AG08395 (cell line): ENCODE measurements around the gene RPS6KA1.
"Not testable (repeated sequence)": the region's sequence is repeated elsewhere in the genome, so short reads cannot be mapped to it uniquely, and the experiment has no call there.

ENCODE experiments used
- DNase-seq: peaks from one replicate; pipeline ENCODE4 v3.0.0; 2012; ENCODE audit warnings: mixed read lengths, low spot score

The RPS6KA1 gene

GRCh38 chr1:26529655-26530409 lies at the start of gene RPS6KA1:
Gene RPS6KA1, plus strand, starts transcription at chr1:26529761. Its CDS starts 160 bp downstream, at chr1:26529921.
- peak; percentile 71 for DNase-seq

- peak; percentile 13 for DNase-seq
These were observed 46.6 kb upstream of the RPS6KA1 start for GRCh38 chr1:26482921-26483320.

GRCh38 chr1:26483980-26484379 lies 45.6 kb upstream of the RPS6KA1 start:
- peak; percentile 14 for DNase-seq

- no peak for DNase-seq
These were observed 39.4 kb upstream of the RPS6KA1 start for GRCh38 chr1:26490155-26490554.

- DNase-seq: no peak
These were observed 36.3 kb upstream of the RPS6KA1 start for GRCh38 chr1:26493267-26493666.

- no peak for DNase-seq
These were observed 35.6 kb upstream of the RPS6KA1 start for GRCh38 chr1:26493938-26494337.

- DNase-seq: no peak
These were observed 32.7 kb upstream of the RPS6KA1 start for GRCh38 chr1:26496861-26497260.

GRCh38 chr1:26498894-26499293 lies 30.7 kb upstream of the RPS6KA1 start:
- no peak for DNase-seq

GRCh38 chr1:26500488-26501175 lies 28.9 kb upstream of the RPS6KA1 start:
- DNase-seq: peak; percentile 91

GRCh38 chr1:26510711-26511110 lies 18.9 kb upstream of the RPS6KA1 start:
- DNase-seq: not testable (repeated sequence)

GRCh38 chr1:26515836-26516235 lies 13.7 kb upstream of the RPS6KA1 start:
- DNase-seq: not testable (repeated sequence)

GRCh38 chr1:26516987-26517765 lies 12.4 kb upstream of the RPS6KA1 start:
- DNase-seq: no peak

- DNase-seq: no peak
These were observed 11.9 kb upstream of the RPS6KA1 start for GRCh38 chr1:26517766-26518049.

- DNase-seq: no peak
These were observed 11.2 kb upstream of the RPS6KA1 start for GRCh38 chr1:26518355-26518754.

GRCh38 chr1:26520339-26520738 lies 9.2 kb upstream of the RPS6KA1 start:
- DNase-seq: no peak

- no peak for DNase-seq
These were observed 7.9 kb upstream of the RPS6KA1 start for GRCh38 chr1:26521669-26522030.

GRCh38 chr1:26522073-26522472 lies 7.5 kb upstream of the RPS6KA1 start:
- no peak for DNase-seq

- no peak for DNase-seq
These were observed 5.4 kb upstream of the RPS6KA1 start for GRCh38 chr1:26524181-26524580.

GRCh38 chr1:26526287-26526686 lies 3.3 kb upstream of the RPS6KA1 start:
- no peak for DNase-seq

- DNase-seq: no peak
These were observed 231 bp upstream of the RPS6KA1 start for GRCh38 chr1:26529405-26529654.

GRCh38 chr1:26530410-26530894 lies 891 bp downstream of the RPS6KA1 start:
- no peak for DNase-seq

- peak; percentile 33 for DNase-seq
These were observed 1.5 kb downstream of the RPS6KA1 start for GRCh38 chr1:26530895-26531598.
